Measurements from ENCODE around the gene CIB4. TPM values are rescaled to one million over a fixed set of nuclear protein-coding genes. Genes with fewer than 3 reads are reported as not detected.

Gene CIB4
- total RNA-seq, result not detected in 2 replicates

GRCh38 chr2:26640781-26641564 lies at the start of gene CIB4:
CIB4 (minus strand) TSS chr2:26641366; CDS start chr2:26641314, 52 bp downstream.
- Mint-ChIP-seq H3K27ac (no peak within 1 kb of the TSS), H3K36me3 (ENCODE audit: low read depth) (no peaks in the 10 kb centered on the region), H3K9me3 (no peaks in the 10 kb centered on the region), H3K4me1 (no peaks in the 10 kb centered on the region), H3K27me3 (peaks cover 37% of the 10 kb centered on the region), H3K4me3 (no peak within 1 kb of the TSS)
- intact Hi-C loops (cut with micrococcal nuclease), result no loop called here
- POLR2A ChIA-PET, result no interaction called here
- TF ChIP-seq, protein P1, sequence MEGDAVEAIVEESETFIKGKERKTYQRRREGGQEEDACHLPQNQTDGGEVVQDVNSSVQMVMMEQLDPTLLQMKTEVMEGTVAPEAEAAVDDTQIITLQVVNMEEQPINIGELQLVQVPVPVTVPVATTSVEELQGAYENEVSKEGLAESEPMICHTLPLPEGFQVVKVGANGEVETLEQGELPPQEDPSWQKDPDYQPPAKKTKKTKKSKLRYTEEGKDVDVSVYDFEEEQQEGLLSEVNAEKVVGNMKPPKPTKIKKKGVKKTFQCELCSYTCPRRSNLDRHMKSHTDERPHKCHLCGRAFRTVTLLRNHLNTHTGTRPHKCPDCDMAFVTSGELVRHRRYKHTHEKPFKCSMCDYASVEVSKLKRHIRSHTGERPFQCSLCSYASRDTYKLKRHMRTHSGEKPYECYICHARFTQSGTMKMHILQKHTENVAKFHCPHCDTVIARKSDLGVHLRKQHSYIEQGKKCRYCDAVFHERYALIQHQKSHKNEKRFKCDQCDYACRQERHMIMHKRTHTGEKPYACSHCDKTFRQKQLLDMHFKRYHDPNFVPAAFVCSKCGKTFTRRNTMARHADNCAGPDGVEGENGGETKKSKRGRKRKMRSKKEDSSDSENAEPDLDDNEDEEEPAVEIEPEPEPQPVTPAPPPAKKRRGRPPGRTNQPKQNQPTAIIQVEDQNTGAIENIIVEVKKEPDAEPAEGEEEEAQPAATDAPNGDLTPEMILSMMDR (IDR thresholded peaks at IDR 0.05), result no peak
- DNase-seq (no peak), ATAC-seq (ENCODE audit: low read depth) (no peak)
- CTCF ChIA-PET, result no interaction called here

DNA sequence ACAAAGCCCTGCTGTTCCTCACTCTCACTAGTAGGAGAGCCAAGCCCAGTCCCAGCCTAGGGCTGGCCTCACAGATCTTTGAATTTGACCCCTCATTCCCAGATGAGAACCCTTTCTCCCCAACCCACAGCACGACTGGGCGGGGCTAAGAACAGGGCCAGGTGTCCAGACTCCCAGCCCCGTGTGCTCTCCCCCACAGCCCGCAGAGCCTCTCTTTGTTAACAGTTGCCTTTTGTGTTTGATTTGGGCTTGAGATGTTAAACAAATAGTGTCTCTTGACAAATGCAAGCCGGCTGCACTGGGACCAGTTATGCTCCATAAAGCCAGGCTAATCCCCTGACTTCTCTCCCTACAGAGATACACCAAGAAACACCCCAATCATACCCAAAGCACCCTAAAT lies 46.6 kb upstream of the CIB4 start:
- intact Hi-C loops (cut with micrococcal nuclease), result no loop called here
- H3K27me3 Mint-ChIP-seq, result peaks cover 41% of the 10 kb centered on the region
- no peak overlapping the region for H3K27ac Mint-ChIP-seq
- H3K4me3 Mint-ChIP-seq, result no peak overlapping the region
- no peak for ATAC-seq (ENCODE audit: low read depth)
- TF ChIP-seq, protein P1 (IDR thresholded peaks at IDR 0.05), result no peak
- ChIA-PET CTCF (no interaction called here), POLR2A (no interaction called here)
- no peak for DNase-seq
- H3K9me3 Mint-ChIP-seq, result no peaks in the 10 kb centered on the region
- peaks cover 2% of the 10 kb centered on the region for H3K4me1 Mint-ChIP-seq
- H3K36me3 Mint-ChIP-seq (ENCODE audit: low read depth), result no peaks in the 10 kb centered on the region

DNA sequence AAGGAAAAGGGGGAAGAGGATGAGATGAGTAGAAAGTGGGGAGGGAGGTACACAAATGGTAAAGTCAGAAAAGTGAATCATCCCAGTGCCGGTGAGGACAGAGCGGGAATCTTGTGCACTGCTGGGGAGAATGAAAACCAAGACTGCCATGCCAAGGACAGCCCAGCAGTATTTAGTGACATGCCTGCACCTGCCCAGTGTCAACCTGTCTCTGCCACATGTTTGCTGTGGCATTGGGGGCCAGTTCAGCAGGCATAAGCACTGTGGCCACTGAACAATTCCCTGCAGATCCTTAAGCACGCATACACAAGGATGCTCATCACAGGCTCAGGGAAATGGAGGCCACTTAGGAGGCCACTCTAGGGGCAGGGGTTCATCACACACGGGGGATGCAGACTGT lies 46.2 kb upstream of the CIB4 start:
- intact Hi-C loops (cut with micrococcal nuclease), result no loop called here
- Mint-ChIP-seq H3K9me3 (no peaks in the 10 kb centered on the region), H3K36me3 (ENCODE audit: low read depth) (no peaks in the 10 kb centered on the region), H3K27me3 (peaks cover 44% of the 10 kb centered on the region), H3K27ac (no peak overlapping the region), H3K4me1 (peaks cover 2% of the 10 kb centered on the region), H3K4me3 (no peak overlapping the region)
- POLR2A ChIA-PET, result no interaction called here
- TF ChIP-seq, protein P1 (IDR thresholded peaks at IDR 0.05), result no peak
- ATAC-seq (ENCODE audit: low read depth) (no peak), DNase-seq (no peak)
- CTCF ChIA-PET, result no interaction called here

- Mint-ChIP-seq H3K27ac (no peak overlapping the region), H3K36me3 (ENCODE audit: low read depth) (no peaks in the 10 kb centered on the region), H3K27me3 (peaks cover 40% of the 10 kb centered on the region)
Observed at GRCh38 chr2:26685989-26686839, 45.0 kb upstream of the CIB4 start.

GRCh38 chr2:26685341-26685740 lies 44.2 kb upstream of the CIB4 start:
- Mint-ChIP-seq H3K9me3 (no peaks in the 10 kb centered on the region), H3K36me3 (ENCODE audit: low read depth) (no peaks in the 10 kb centered on the region), H3K4me1 (no peaks in the 10 kb centered on the region), H3K4me3 (no peak overlapping the region), H3K27ac (no peak overlapping the region), H3K27me3 (peaks cover 33% of the 10 kb centered on the region)
- TF ChIP-seq, protein P1 (IDR thresholded peaks at IDR 0.05), result no peak
- DNase-seq, result no peak
- intact Hi-C loops (cut with micrococcal nuclease), result no loop called here
- ChIA-PET CTCF (no interaction called here), POLR2A (no interaction called here)
- no peak for ATAC-seq (ENCODE audit: low read depth)

More at GRCh38 chr2:26685989-26686839, 45.0 kb upstream of the CIB4 start:
- ChIA-PET CTCF (no interaction called here), POLR2A (no interaction called here)
- intact Hi-C loops (cut with micrococcal nuclease), result no loop called here
- Mint-ChIP-seq H3K4me1 (no peaks in the 10 kb centered on the region), H3K4me3 (no peak overlapping the region), H3K9me3 (no peaks in the 10 kb centered on the region)
- no peak for DNase-seq
- TF ChIP-seq, protein P1 (IDR thresholded peaks at IDR 0.05), result no peak
- ATAC-seq (ENCODE audit: low read depth), result no peak

All from activated B cell treated with CpG ODN at 0.5 μM for 24 hours (primary cell).